OCI-LY3 (cell line): ENCODE results near the gene OBSCN.

Source experiments
- EZH2phosphoT487 ChIP-seq: fragments of 200-600 bp; shearing (Covaris generic); IDR thresholded peaks from 2 replicates; pipeline ENCODE4 v1.6.1; 2018; ENCODE audit warnings: antibody characterized with exemption, mixed run types, low read depth
- TF ChIP-seq, protein P1 (sequence below): fragments of 200-600, 300-600 bp; sonication (generic); IDR thresholded peaks from 2 replicates; pipeline ENCODE4 v1.5.1; 2014; ENCODE audit warnings: antibody characterized with exemption, low read length, low read depth

DNA sequence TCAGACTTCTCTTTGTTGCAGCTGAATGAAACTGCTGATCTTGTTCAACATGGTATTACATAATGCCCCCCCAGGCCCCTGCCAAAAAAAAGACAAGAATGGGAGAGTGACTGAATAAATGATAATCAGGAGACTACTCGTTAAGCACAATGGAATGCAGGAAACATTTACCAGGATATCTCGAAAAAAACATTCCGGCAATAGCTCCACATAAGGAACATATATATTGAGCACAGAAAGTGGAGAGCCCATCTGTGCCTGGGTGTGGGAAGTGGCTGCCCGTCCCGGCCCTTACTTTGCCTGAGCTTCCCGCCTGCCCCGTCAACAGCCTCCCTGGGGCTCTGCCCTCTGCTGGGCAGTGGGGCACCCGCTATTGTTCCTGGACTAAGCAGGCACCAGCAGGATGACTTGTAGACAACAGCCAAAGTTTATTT is 185.4 kb downstream of the OBSCN start:
- TF ChIP-seq, protein P1, sequence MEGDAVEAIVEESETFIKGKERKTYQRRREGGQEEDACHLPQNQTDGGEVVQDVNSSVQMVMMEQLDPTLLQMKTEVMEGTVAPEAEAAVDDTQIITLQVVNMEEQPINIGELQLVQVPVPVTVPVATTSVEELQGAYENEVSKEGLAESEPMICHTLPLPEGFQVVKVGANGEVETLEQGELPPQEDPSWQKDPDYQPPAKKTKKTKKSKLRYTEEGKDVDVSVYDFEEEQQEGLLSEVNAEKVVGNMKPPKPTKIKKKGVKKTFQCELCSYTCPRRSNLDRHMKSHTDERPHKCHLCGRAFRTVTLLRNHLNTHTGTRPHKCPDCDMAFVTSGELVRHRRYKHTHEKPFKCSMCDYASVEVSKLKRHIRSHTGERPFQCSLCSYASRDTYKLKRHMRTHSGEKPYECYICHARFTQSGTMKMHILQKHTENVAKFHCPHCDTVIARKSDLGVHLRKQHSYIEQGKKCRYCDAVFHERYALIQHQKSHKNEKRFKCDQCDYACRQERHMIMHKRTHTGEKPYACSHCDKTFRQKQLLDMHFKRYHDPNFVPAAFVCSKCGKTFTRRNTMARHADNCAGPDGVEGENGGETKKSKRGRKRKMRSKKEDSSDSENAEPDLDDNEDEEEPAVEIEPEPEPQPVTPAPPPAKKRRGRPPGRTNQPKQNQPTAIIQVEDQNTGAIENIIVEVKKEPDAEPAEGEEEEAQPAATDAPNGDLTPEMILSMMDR: peak; percentile 33
- no peak for TF ChIP-seq EZH2phosphoT487
